HEK293 (cell line): ENCODE measurements around the gene CD151.

Experiments used
- CTCF ChIA-PET: fragments of 350-600 bp; formaldehyde crosslinking; extraction: SDS; loops from one replicate; lab custom pipeline; 2021; ENCODE audit warnings: antibody characterized with exemption; lab: Yijun Ruan, JAX
- POLR2A ChIA-PET: fragments of 300-600 bp; formaldehyde crosslinking; extraction: SDS; loops from one replicate; lab custom pipeline; 2020; ENCODE audit warnings: antibody characterized with exemption, inconsistent platforms; lab: Yijun Ruan, JAX
- H3K27ac ChIP-seq: fragments of 200-500 bp; sonication (Bioruptor generic); 2 replicates; pipeline ENCODE4 v1.5.1; 2014; ENCODE audit warnings: low read depth, low read length, control low read depth, inconsistent platforms; ENCODE audit errors: extremely low read depth
- H3K36me3 ChIP-seq, 2 experiments: fragments of 200-500 bp in 1 of 2; sonication (Bioruptor generic) in 1 of 2; 1 replicate in 1 of 2; 2 replicates in 1 of 2; pipeline ENCODE4 v1.5.1; 2014 to 2017; ENCODE audit warnings: inconsistent platforms in 2 of 2, low read length in 2 of 2; ENCODE audit not compliant: control insufficient read depth in 2 of 2, insufficient read depth in 1 of 2
- H3K4me1 ChIP-seq: fragments of 200-500 bp; sonication (Bioruptor generic); 2 replicates; pipeline ENCODE4 v1.5.1; 2014; ENCODE audit warnings: mild to moderate bottlenecking, low read length, inconsistent platforms; ENCODE audit not compliant: control insufficient read depth, insufficient read depth
- H3K4me3 ChIP-seq: 2 replicates; pipeline ENCODE4 v1.5.1; 2011; ENCODE audit warnings: low read depth, mild to moderate bottlenecking, control low read depth, low read length, moderate library complexity
- H3K9me3 ChIP-seq: fragments of 200-500 bp; sonication (Bioruptor generic); 2 replicates; pipeline ENCODE4 v1.5.1; 2014; ENCODE audit warnings: low read depth, low read length, inconsistent platforms; ENCODE audit not compliant: control insufficient read depth, insufficient read depth
- GFI1B ChIP-seq: fragments of 450-650 bp; formaldehyde crosslinking; IDR thresholded peaks from 2 replicates; pipeline ENCODE4 v1.5.1; 2016; ENCODE audit warnings: missing biosample characterization, missing genetic modification characterization
- KLF1 ChIP-seq: fragments of 450-650 bp; formaldehyde crosslinking; IDR thresholded peaks from 2 replicates; pipeline ENCODE4 v1.5.1; 2016; ENCODE audit warnings: missing biosample characterization, missing genetic modification characterization
- KLF8 ChIP-seq: fragments of 450-650 bp; formaldehyde crosslinking; IDR thresholded peaks from 2 replicates; pipeline ENCODE4 v1.5.1; 2016; ENCODE audit warnings: missing biosample characterization, missing genetic modification characterization
- PATZ1 ChIP-seq: fragments of 450-650 bp; formaldehyde crosslinking; IDR thresholded peaks from 2 replicates; pipeline ENCODE4 v1.5.1; 2016; ENCODE audit warnings: missing biosample characterization, missing genetic modification characterization
- PRDM2 ChIP-seq: fragments of 450-650 bp; formaldehyde crosslinking; IDR thresholded peaks from 2 replicates; pipeline ENCODE4 v1.5.1; 2016; ENCODE audit warnings: missing biosample characterization, missing genetic modification characterization, borderline replicate concordance
- SP3 ChIP-seq: fragments of 450-650 bp; formaldehyde crosslinking; IDR thresholded peaks from 2 replicates; pipeline ENCODE4 v1.5.1; 2016; ENCODE audit warnings: missing biosample characterization, missing genetic modification characterization
- YY1 ChIP-seq: fragments of 450-650 bp; formaldehyde crosslinking; IDR thresholded peaks from 2 replicates; pipeline ENCODE4 v1.5.1; 2018; ENCODE audit warnings: missing biosample characterization, missing genetic modification characterization
- YY2 ChIP-seq: fragments of 450-650 bp; formaldehyde crosslinking; IDR thresholded peaks from 2 replicates; pipeline ENCODE4 v1.5.1; 2016; ENCODE audit warnings: missing biosample characterization, missing genetic modification characterization
- ZBTB7A ChIP-seq: fragments of 450-650 bp; formaldehyde crosslinking; IDR thresholded peaks from 2 replicates; pipeline ENCODE4 v1.5.1; 2016; ENCODE audit warnings: low read depth, missing biosample characterization, missing genetic modification characterization
- ZNF121 ChIP-seq: fragments of 450-650 bp; formaldehyde crosslinking; IDR thresholded peaks from 2 replicates; pipeline ENCODE4 v1.5.1; 2016; ENCODE audit warnings: missing biosample characterization, missing genetic modification characterization
- ZNF169 ChIP-seq: fragments of 450-650 bp; formaldehyde crosslinking; IDR thresholded peaks from 2 replicates; pipeline ENCODE4 v1.5.1; 2016; ENCODE audit warnings: missing biosample characterization, missing genetic modification characterization
- ZNF184 ChIP-seq: fragments of 450-650 bp; IDR thresholded peaks from 2 replicates; pipeline ENCODE4 v1.5.1; 2018; ENCODE audit warnings: missing biosample characterization, mild to moderate bottlenecking, missing genetic modification characterization
- ZNF202 ChIP-seq: fragments of 450-650 bp; formaldehyde crosslinking; IDR thresholded peaks from 2 replicates; pipeline ENCODE4 v1.5.1; 2016; ENCODE audit warnings: missing biosample characterization, missing genetic modification characterization, borderline replicate concordance
- ZNF274 ChIP-seq, 2 experiments: fragments of 200-500 bp in 1 of 2; fragments of 450-650 bp in 1 of 2; sonication (Bioruptor generic) in 1 of 2; formaldehyde crosslinking in 1 of 2; IDR thresholded peaks; 2 replicates each; pipeline versions ENCODE4 v1.5.1 to v1.6.1; 2014 to 2016; ENCODE audit warnings: borderline replicate concordance in 1 of 2, inconsistent platforms in 1 of 2, low read length in 1 of 2, missing biosample characterization in 1 of 2, missing genetic modification characterization in 1 of 2
- ZNF302 ChIP-seq: fragments of 450-650 bp; formaldehyde crosslinking; IDR thresholded peaks from 2 replicates; pipeline ENCODE4 v1.5.1; 2016; ENCODE audit warnings: missing biosample characterization, missing genetic modification characterization, low read depth
- ZNF311 ChIP-seq: fragments of 450-650 bp; formaldehyde crosslinking; IDR thresholded peaks from 2 replicates; pipeline ENCODE4 v1.5.1; 2017; ENCODE audit warnings: missing biosample characterization, missing genetic modification characterization, borderline replicate concordance
- ZNF341 ChIP-seq: fragments of 450-650 bp; formaldehyde crosslinking; IDR thresholded peaks from 2 replicates; pipeline ENCODE4; 2016; ENCODE audit warnings: low read depth, missing biosample characterization, missing genetic modification characterization
- ZNF423 ChIP-seq: fragments of 450-650 bp; formaldehyde crosslinking; IDR thresholded peaks from 2 replicates; pipeline ENCODE4 v1.5.1; 2016; ENCODE audit warnings: missing biosample characterization, missing genetic modification characterization
- ZNF501 ChIP-seq: fragments of 450-650 bp; formaldehyde crosslinking; IDR thresholded peaks from 2 replicates; pipeline ENCODE4 v1.5.1; 2016; ENCODE audit warnings: missing biosample characterization, missing genetic modification characterization
- ZNF549 ChIP-seq: fragments of 450-650 bp; IDR thresholded peaks from 2 replicates; pipeline ENCODE4 v1.5.1; 2018; ENCODE audit warnings: missing biosample characterization, missing genetic modification characterization, mild to moderate bottlenecking, inconsistent platforms, moderate library complexity
- ZNF585B ChIP-seq: fragments of 450-650 bp; formaldehyde crosslinking; IDR thresholded peaks from 2 replicates; pipeline ENCODE4 v1.5.1; 2016; ENCODE audit warnings: missing biosample characterization, missing genetic modification characterization
- ZNF639 ChIP-seq: fragments of 450-650 bp; formaldehyde crosslinking; IDR thresholded peaks from 2 replicates; pipeline ENCODE4 v1.5.1; 2016; ENCODE audit warnings: missing biosample characterization, missing genetic modification characterization

The CD151 gene

GRCh38 chr11:808427-809286 lies 24.1 kb upstream of the CD151 start:
- H3K9me3 ChIP-seq = no peaks in the 10 kb centered on the region
- POLR2A ChIA-PET = interaction anchor here (0.6 to 2.0 kb wide), 13 partner anchors 9 to 99 kb away, joined by 3 to 33 read pairs (median 4); partner anchors contain the start of genes PNPLA2 and TSPAN4
- CTCF ChIA-PET = interaction anchor here (0.7 kb wide), 2 partner anchors 12 to 25 kb away, joined by 3 read pairs; no protein-coding TSS in a partner anchor
- no peaks in the 10 kb centered on the region for H3K4me1 ChIP-seq
- peaks cover 0 to 38% of the 10 kb centered on the region in 2 experiments; a peak in 1 of 3 replicates for H3K36me3 ChIP-seq
- TF ChIP-seq YY1 (tag by site-specific recombination) = no peak
- no peak for TF ChIP-seq ZNF274 (IDR thresholded peaks at IDR 0.05; ENCODE audit: low read length)
- TF ChIP-seq ZNF274 (tag by site-specific recombination; IDR thresholded peaks at IDR 0.05; ENCODE audit: borderline replicate concordance) = no peak
- TF ChIP-seq PRDM2 = no peak; the same call in 1 of the 2 replicates
- TF ChIP-seq ZNF202 = no peak
- no peak for TF ChIP-seq ZNF585B (tag by site-specific recombination)
- TF ChIP-seq SP3 (tag by site-specific recombination) = no peak
- TF ChIP-seq ZNF169 (tag by site-specific recombination) = no peak
- TF ChIP-seq ZNF423 (tag by site-specific recombination) = no peak
- TF ChIP-seq ZNF302 (tag by site-specific recombination) = no peak
- no peak for TF ChIP-seq GFI1B (tag by site-specific recombination)
- no peak for TF ChIP-seq ZNF341 (tag by site-specific recombination)
- no peak for TF ChIP-seq ZNF121
- TF ChIP-seq ZNF549 (tag by site-specific recombination) = no peak
- H3K4me3 ChIP-seq = peak overlapping the region; percentile 91
- peak overlapping the region; percentile 82 for H3K27ac ChIP-seq

- Histone ChIP-seq H3K4me3 (peak within 1 kb of the TSS; percentile 91), H3K36me3 (peaks cover 0 to 38% of the 10 kb centered on the region in 2 experiments; a peak in 1 of 3 replicates), H3K27ac (peak within 1 kb of the TSS; percentile 82), H3K4me1 (no peaks in the 10 kb centered on the region), H3K9me3 (no peaks in the 10 kb centered on the region)
- POLR2A ChIA-PET = interaction anchor here (0.6 to 2.0 kb wide), 17 partner anchors 10 to 234 kb away, joined by 3 to 33 read pairs (median 4); partner anchors contain the start of genes PNPLA2 and TSPAN4
- CTCF ChIA-PET = no interaction called here
- TF ChIP-seq PATZ1 (tag by site-specific recombination) (peak; percentile 95), YY2 (peak; percentile 67), ZNF184 (tag by site-specific recombination) (no peak), KLF8 (peak; percentile 76; the same call in 1 of the 2 replicates), ZNF311 (tag by site-specific recombination) (no peak), ZNF639 (tag by site-specific recombination) (peak; percentile 82; the same call in 1 of the 2 replicates), ZNF501 (tag by site-specific recombination) (peak; percentile 89), ZBTB7A (tag by site-specific recombination) (0 out of 2 replicates have a peak, but pooled peaks have one; percentile 30), SP3 (tag by site-specific recombination) (peak; percentile 92), KLF1 (peak; percentile 66)
Measured at GRCh38 chr11:809287-810039, 23.3 kb upstream of the CD151 start, which contains the start of gene RPLP2. Gene RPLP2, plus strand, starts transcription at chr11:809967. Its CDS starts 268 bp downstream, at chr11:810235.
